Skeletal muscle satellite cell (primary cell): ENCODE measurements around the gene LSS.

Source experiments
- H3K27me3 ChIP-seq: 2 replicates; pipeline ENCODE4 v1.7.0; 2013; ENCODE audit warnings: low read length; ENCODE audit not compliant: control insufficient read depth, insufficient read depth
- H3K36me3 ChIP-seq: 2 replicates; pipeline ENCODE4 v1.7.0; 2013; ENCODE audit warnings: mild to moderate bottlenecking, control low read depth, low read length; ENCODE audit not compliant: insufficient read depth
- H3K4me1 ChIP-seq: 2 replicates; pipeline ENCODE4 v1.7.0; 2013; ENCODE audit warnings: low read length; ENCODE audit not compliant: control insufficient read depth, insufficient read depth
- H3K4me2 ChIP-seq: 2 replicates; pipeline ENCODE4 v1.7.0; 2013; ENCODE audit warnings: mild to moderate bottlenecking, low read length
- H3K4me3 ChIP-seq: 2 replicates; pipeline ENCODE4 v1.7.0; 2013; ENCODE audit warnings: low read length
- H3K9ac ChIP-seq: 2 replicates; pipeline ENCODE4 v1.7.0; 2013; ENCODE audit warnings: mild to moderate bottlenecking, low read depth, low read length, moderate library complexity
- H3K9me3 ChIP-seq: replicated peaks from 2 replicates; pipeline ENCODE4 v1.7.0; 2013; ENCODE audit warnings: mild to moderate bottlenecking, control low read depth, low read length

The LSS gene

GRCh38 chr21:46155514-46156377 lies 72.8 kb downstream of the LSS start, which contains the start of gene FTCD:
TSS of gene FTCD (minus strand) at chr21:46155579. CDS start at chr21:46155523, 56 bp downstream.
- H3K4me3 ChIP-seq: no peak within 1 kb of the TSS
- H3K4me2 ChIP-seq: no peak within 1 kb of the TSS
- peaks cover 13% of the 10 kb centered on the region for H3K4me1 ChIP-seq
- no peaks in the 10 kb centered on the region for H3K27me3 ChIP-seq
- H3K9me3 ChIP-seq: no peaks in the 10 kb centered on the region
- H3K9ac ChIP-seq: no peak within 1 kb of the TSS
- peaks cover 4% of the 10 kb centered on the region for H3K36me3 ChIP-seq

GRCh38 chr21:46154955-46155513 lies 73.5 kb downstream of the LSS start:
- no peak overlapping the region for H3K4me3 ChIP-seq
- peaks cover 13% of the 10 kb centered on the region for H3K4me1 ChIP-seq
- H3K36me3 ChIP-seq: peaks cover 3% of the 10 kb centered on the region
- no peak overlapping the region for H3K9ac ChIP-seq
- no peaks in the 10 kb centered on the region for H3K9me3 ChIP-seq
- H3K27me3 ChIP-seq: no peaks in the 10 kb centered on the region
- H3K4me2 ChIP-seq: no peak overlapping the region

- no peaks in the 10 kb centered on the region for H3K36me3 ChIP-seq
- no peak overlapping the region for H3K4me2 ChIP-seq
- H3K9me3 ChIP-seq: no peaks in the 10 kb centered on the region
- H3K4me1 ChIP-seq: peaks cover 13% of the 10 kb centered on the region
- H3K4me3 ChIP-seq: no peak overlapping the region
- H3K9ac ChIP-seq: no peak overlapping the region
- no peaks in the 10 kb centered on the region for H3K27me3 ChIP-seq
Observed at GRCh38 chr21:46154155-46154954, 74.2 kb downstream of the LSS start.

GRCh38 chr21:46153247-46154154 lies 75.1 kb downstream of the LSS start:
- peak overlapping the region; percentile 52 for H3K4me3 ChIP-seq
- no peaks in the 10 kb centered on the region for H3K27me3 ChIP-seq
- H3K9ac ChIP-seq: peak overlapping the region; percentile 52
- no peaks in the 10 kb centered on the region for H3K9me3 ChIP-seq
- no peaks in the 10 kb centered on the region for H3K36me3 ChIP-seq
- H3K4me2 ChIP-seq: peak overlapping the region; percentile 88
- peaks cover 13% of the 10 kb centered on the region for H3K4me1 ChIP-seq

GRCh38 chr21:46152927-46153246 lies 75.7 kb downstream of the LSS start:
- H3K36me3 ChIP-seq: no peaks in the 10 kb centered on the region
- no peaks in the 10 kb centered on the region for H3K27me3 ChIP-seq
- no peak overlapping the region for H3K9ac ChIP-seq
- H3K4me3 ChIP-seq: peak overlapping the region; percentile 52
- no peaks in the 10 kb centered on the region for H3K9me3 ChIP-seq
- peaks cover 13% of the 10 kb centered on the region for H3K4me1 ChIP-seq
- H3K4me2 ChIP-seq: peak overlapping the region; percentile 88

GRCh38 chr21:46151989-46152926 lies 76.3 kb downstream of the LSS start:
- H3K27me3 ChIP-seq: no peaks in the 10 kb centered on the region
- no peak overlapping the region for H3K4me3 ChIP-seq
- H3K36me3 ChIP-seq: no peaks in the 10 kb centered on the region
- H3K9ac ChIP-seq: no peak overlapping the region
- peaks cover 13% of the 10 kb centered on the region for H3K4me1 ChIP-seq
- peak overlapping the region; percentile 88 for H3K4me2 ChIP-seq
- no peaks in the 10 kb centered on the region for H3K9me3 ChIP-seq

GRCh38 chr21:46151261-46151988 lies 77.1 kb downstream of the LSS start:
- Histone ChIP-seq H3K9ac (no peak overlapping the region), H3K4me3 (no peak overlapping the region), H3K27me3 (no peaks in the 10 kb centered on the region), H3K36me3 (no peaks in the 10 kb centered on the region), H3K4me2 (no peak overlapping the region), H3K4me1 (peaks cover 13% of the 10 kb centered on the region), H3K9me3 (no peaks in the 10 kb centered on the region)

- Histone ChIP-seq H3K9me3 (no peaks in the 10 kb centered on the region), H3K4me3 (no peak overlapping the region), H3K4me2 (no peak overlapping the region), H3K4me1 (peaks cover 13% of the 10 kb centered on the region), H3K9ac (no peak overlapping the region), H3K27me3 (no peaks in the 10 kb centered on the region), H3K36me3 (no peaks in the 10 kb centered on the region)
Observed at GRCh38 chr21:46150491-46151121, 78.0 kb downstream of the LSS start.

- H3K36me3 ChIP-seq: no peaks in the 10 kb centered on the region
- H3K27me3 ChIP-seq: no peaks in the 10 kb centered on the region
- no peaks in the 10 kb centered on the region for H3K9me3 ChIP-seq
Observed at GRCh38 chr21:46150073-46150472, 78.5 kb downstream of the LSS start.

More at GRCh38 chr21:46150073-46150472, 78.5 kb downstream of the LSS start:
- Histone ChIP-seq H3K4me3 (no peak overlapping the region), H3K9ac (no peak overlapping the region), H3K4me1 (peaks cover 13% of the 10 kb centered on the region), H3K4me2 (no peak overlapping the region)
